GM12891 (cell line): ENCODE data around the gene PIN1. TPM values are rescaled to one million over a fixed set of nuclear protein-coding genes. Genes with fewer than 3 reads are reported as not detected.
"Not testable (repeated sequence)": the region's sequence is repeated elsewhere in the genome, so short reads cannot be mapped to it uniquely, and the experiment has no call there.

ENCODE experiments used
- DNase-seq: peaks from one replicate; pipeline ENCODE4 v3.0.0; 2011; ENCODE audit warnings: low spot score; ENCODE audit not compliant: insufficient read length
- FAIRE-seq: peaks from 2 replicates; lab custom pipeline; 2011; peaks lifted over from hg19 to GRCh38; lab: Jason Lieb, UNC
- PAX5 ChIP-seq: IDR thresholded peaks from 2 replicates; pipeline ENCODE4 v1.6.1; 2011; ENCODE audit warnings: low read length, moderate library complexity, mild to moderate bottlenecking; ENCODE audit not compliant: insufficient read depth, severe bottlenecking
- POLR2A ChIP-seq: IDR thresholded peaks from 2 replicates; pipeline ENCODE4 v1.6.1; 2011; ENCODE audit warnings: low read depth, low read length, control low read depth
- POLR2AphosphoS5 ChIP-seq: IDR thresholded peaks from 2 replicates; pipeline ENCODE4 v1.6.1; 2011; ENCODE audit warnings: low read depth, low read length, control low read depth
- POU2F2 ChIP-seq: IDR thresholded peaks from 2 replicates; pipeline ENCODE4 v1.6.1; 2011; ENCODE audit warnings: low read depth, mild to moderate bottlenecking, control low read depth, low read length, moderate library complexity
- SPI1 ChIP-seq: IDR thresholded peaks from 2 replicates; pipeline ENCODE4 v1.6.1; 2011; ENCODE audit warnings: low read depth, low read length, control low read depth
- TAF1 ChIP-seq: IDR thresholded peaks from 2 replicates; pipeline ENCODE4 v1.6.1; 2011; ENCODE audit warnings: low read depth, low read length, control low read depth
- polyA plus RNA-seq: library from polyadenylated mRNA; unstranded; fragments of >200 nt; gene quantifications from one replicate; pipeline ENCODE4 v1.2.1, GENCODE V29; 2012; ENCODE audit warnings: low read depth, missing spikeins, inconsistent platforms; ENCODE audit not compliant: missing spikeins

Gene PIN1
- polyA plus RNA-seq: 79.7 TPM

- FAIRE-seq (peak; percentile 92), DNase-seq (peak; percentile 99)
- peak; percentile 56; the same call in 1 of the 2 replicates for TF ChIP-seq TAF1
- TF ChIP-seq POU2F2: no peak
- TF ChIP-seq POLR2A: peak; percentile 55
- TF ChIP-seq PAX5: peak; percentile 1
- TF ChIP-seq POLR2AphosphoS5: peak; percentile 61; the same call in 1 of the 2 replicates
- no peak for TF ChIP-seq SPI1
Measured at GRCh38 chr19:9834726-9835506, at the start of gene PIN1. Gene PIN1 (plus strand): TSS chr19:9835318. CDS start chr19:9835345, 27 bp downstream.

GRCh38 chr19:9785367-9786331, 49.5 kb upstream of the PIN1 start:
- DNase-seq (peak; percentile 85), FAIRE-seq (peak; percentile 95)
- TF ChIP-seq SPI1 (no peak), TAF1 (no peak), POLR2A (no peak), POLR2AphosphoS5 (peak; percentile 55; the same call in 1 of the 2 replicates), POU2F2 (no peak)

- no peak for FAIRE-seq
- TF ChIP-seq SPI1 (no peak), TAF1 (no peak), POLR2A (no peak), PAX5 (no peak), POU2F2 (no peak), POLR2AphosphoS5 (no peak)
- DNase-seq: no peak
Measured at GRCh38 chr19:9786342-9786741, 48.8 kb upstream of the PIN1 start.

- FAIRE-seq (no peak), DNase-seq (no peak)
- TF ChIP-seq POLR2A (no peak), POLR2AphosphoS5 (no peak), SPI1 (no peak), POU2F2 (no peak), PAX5 (no peak), TAF1 (no peak)
Measured at GRCh38 chr19:9786819-9787218, 48.3 kb upstream of the PIN1 start.

- DNase-seq, FAIRE-seq: not testable (repeated sequence)
Measured at GRCh38 chr19:9788604-9789003, 46.5 kb upstream of the PIN1 start.

- FAIRE-seq (no peak), DNase-seq (no peak)
- TF ChIP-seq POU2F2: no peak
- TF ChIP-seq PAX5: no peak
- TF ChIP-seq POLR2A: no peak
- no peak for TF ChIP-seq SPI1
- TF ChIP-seq TAF1: no peak
- no peak for TF ChIP-seq POLR2AphosphoS5
Measured at GRCh38 chr19:9789066-9789465, 46.1 kb upstream of the PIN1 start.

GRCh38 chr19:9789579-9789978, 45.5 kb upstream of the PIN1 start:
- DNase-seq, FAIRE-seq: not testable (repeated sequence)

- not testable (repeated sequence) for FAIRE-seq, DNase-seq
Measured at GRCh38 chr19:9791073-9791367, 44.1 kb upstream of the PIN1 start.

- TF ChIP-seq TAF1 (no peak), POLR2A (no peak), POU2F2 (no peak)
- FAIRE-seq: peak; percentile 86
Measured at GRCh38 chr19:9791552-9792205, 43.4 kb upstream of the PIN1 start.

GRCh38 chr19:9792206-9793070, 42.7 kb upstream of the PIN1 start:
- DNase-seq (peak; percentile 67), FAIRE-seq (peak; percentile 88)
- TF ChIP-seq POLR2AphosphoS5 (no peak), PAX5 (no peak), SPI1 (no peak), TAF1 (no peak), POLR2A (no peak), POU2F2 (no peak)

More at GRCh38 chr19:9791552-9792205, 43.4 kb upstream of the PIN1 start:
- peak; percentile 64 for DNase-seq
